ENCODE data around the gene CDC37L1.

Gene CDC37L1

GRCh38 chr9:4755026-4755609, 75.7 kb downstream of the CDC37L1 start:
- no peaks in the 10 kb centered on the region for H3K9me3 ChIP-seq (ENCODE audit: low read length)
- H3K4me3 ChIP-seq (ENCODE audit: low read length) = no peak overlapping the region
- H3K36me3 ChIP-seq (ENCODE audit: insufficient read depth, low read length) = no peaks in the 10 kb centered on the region
- no peak overlapping the region for H2AFZ ChIP-seq (ENCODE audit: low read depth, low read length)
- H3K27me3 ChIP-seq (ENCODE audit: insufficient read depth, low read length) = no peaks in the 10 kb centered on the region
- peaks cover 8% of the 10 kb centered on the region for H3K4me1 ChIP-seq (ENCODE audit: insufficient read depth, low read length)

DNA sequence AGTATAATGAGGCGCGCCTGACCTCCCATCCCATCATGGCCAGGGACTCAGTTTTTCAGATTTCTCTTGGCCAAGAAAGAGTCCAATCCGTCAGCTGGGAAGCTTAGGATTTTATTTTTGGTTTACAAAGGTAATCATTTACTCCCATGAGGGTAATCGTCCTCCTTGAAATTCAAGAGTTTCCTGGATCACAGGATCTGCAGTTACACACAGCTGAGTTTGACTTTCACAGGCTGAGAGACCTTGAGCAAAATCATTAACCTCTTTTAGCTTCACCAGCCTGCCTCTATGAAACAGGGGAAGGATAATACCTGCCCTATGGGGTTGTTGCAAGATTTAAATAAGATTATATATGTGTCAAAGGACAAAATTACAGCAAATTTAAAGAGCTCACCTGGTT, 77.1 kb downstream of the CDC37L1 start:
- Histone ChIP-seq H3K4me3 (ENCODE audit: low read length) (no peak overlapping the region), H3K4me1 (ENCODE audit: insufficient read depth, low read length) (peaks cover 8% of the 10 kb centered on the region), H3K36me3 (ENCODE audit: insufficient read depth, low read length) (no peaks in the 10 kb centered on the region), H3K9me3 (ENCODE audit: low read length) (no peaks in the 10 kb centered on the region), H2AFZ (ENCODE audit: low read depth, low read length) (no peak overlapping the region), H3K27me3 (ENCODE audit: insufficient read depth, low read length) (no peaks in the 10 kb centered on the region)

Measured in neuron (in vitro differentiated cells).